ENCODE results near the gene PILRB.
"Not testable (repeated sequence)": the region's sequence is repeated elsewhere in the genome, so short reads cannot be mapped to it uniquely, and the experiment has no call there.

DNA sequence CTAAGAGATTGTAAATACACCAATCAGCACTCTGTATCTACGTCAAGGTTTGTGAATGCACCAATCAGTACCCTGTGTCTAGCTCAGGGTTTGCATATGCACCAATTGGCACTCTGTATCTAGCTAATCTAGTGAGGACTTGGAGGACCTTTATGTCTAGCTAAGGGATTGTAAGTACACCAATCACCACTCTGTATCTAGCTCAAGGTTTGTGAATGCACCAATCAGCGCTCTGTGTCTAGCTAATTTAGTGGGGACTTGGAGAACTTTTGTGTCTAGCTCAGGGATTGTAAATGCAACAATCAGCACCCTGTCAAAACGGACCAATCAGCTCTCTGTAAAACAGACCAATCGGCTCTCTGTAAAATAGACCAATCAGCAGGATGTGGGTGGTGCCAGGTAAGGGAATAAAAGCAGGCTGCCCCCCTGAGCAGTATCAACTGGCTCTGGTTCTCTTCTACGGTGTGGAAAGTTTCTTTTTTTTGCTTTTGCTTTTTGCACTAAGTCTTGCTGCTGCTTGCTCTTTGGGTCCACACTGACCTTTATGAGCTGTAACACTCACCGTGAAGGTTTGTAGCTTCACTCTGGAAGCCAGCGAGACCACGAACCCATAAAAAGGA, 24.4 kb downstream of the PILRB start:
- TF ChIP-seq, protein P1, sequence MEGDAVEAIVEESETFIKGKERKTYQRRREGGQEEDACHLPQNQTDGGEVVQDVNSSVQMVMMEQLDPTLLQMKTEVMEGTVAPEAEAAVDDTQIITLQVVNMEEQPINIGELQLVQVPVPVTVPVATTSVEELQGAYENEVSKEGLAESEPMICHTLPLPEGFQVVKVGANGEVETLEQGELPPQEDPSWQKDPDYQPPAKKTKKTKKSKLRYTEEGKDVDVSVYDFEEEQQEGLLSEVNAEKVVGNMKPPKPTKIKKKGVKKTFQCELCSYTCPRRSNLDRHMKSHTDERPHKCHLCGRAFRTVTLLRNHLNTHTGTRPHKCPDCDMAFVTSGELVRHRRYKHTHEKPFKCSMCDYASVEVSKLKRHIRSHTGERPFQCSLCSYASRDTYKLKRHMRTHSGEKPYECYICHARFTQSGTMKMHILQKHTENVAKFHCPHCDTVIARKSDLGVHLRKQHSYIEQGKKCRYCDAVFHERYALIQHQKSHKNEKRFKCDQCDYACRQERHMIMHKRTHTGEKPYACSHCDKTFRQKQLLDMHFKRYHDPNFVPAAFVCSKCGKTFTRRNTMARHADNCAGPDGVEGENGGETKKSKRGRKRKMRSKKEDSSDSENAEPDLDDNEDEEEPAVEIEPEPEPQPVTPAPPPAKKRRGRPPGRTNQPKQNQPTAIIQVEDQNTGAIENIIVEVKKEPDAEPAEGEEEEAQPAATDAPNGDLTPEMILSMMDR (IDR thresholded peaks at IDR 0.05; ENCODE audit: poor library complexity, severe bottlenecking), result not testable (repeated sequence)
- not testable (repeated sequence) for TF ChIP-seq POLR2AphosphoS5 (IDR thresholded peaks at IDR 0.05); TAF1 (IDR thresholded peaks at IDR 0.05; ENCODE audit: low read depth); EP300 (conservative IDR thresholded peaks at IDR 0.05; ENCODE audit: poor library complexity, severe bottlenecking)
- TF ChIP-seq, protein P2, sequence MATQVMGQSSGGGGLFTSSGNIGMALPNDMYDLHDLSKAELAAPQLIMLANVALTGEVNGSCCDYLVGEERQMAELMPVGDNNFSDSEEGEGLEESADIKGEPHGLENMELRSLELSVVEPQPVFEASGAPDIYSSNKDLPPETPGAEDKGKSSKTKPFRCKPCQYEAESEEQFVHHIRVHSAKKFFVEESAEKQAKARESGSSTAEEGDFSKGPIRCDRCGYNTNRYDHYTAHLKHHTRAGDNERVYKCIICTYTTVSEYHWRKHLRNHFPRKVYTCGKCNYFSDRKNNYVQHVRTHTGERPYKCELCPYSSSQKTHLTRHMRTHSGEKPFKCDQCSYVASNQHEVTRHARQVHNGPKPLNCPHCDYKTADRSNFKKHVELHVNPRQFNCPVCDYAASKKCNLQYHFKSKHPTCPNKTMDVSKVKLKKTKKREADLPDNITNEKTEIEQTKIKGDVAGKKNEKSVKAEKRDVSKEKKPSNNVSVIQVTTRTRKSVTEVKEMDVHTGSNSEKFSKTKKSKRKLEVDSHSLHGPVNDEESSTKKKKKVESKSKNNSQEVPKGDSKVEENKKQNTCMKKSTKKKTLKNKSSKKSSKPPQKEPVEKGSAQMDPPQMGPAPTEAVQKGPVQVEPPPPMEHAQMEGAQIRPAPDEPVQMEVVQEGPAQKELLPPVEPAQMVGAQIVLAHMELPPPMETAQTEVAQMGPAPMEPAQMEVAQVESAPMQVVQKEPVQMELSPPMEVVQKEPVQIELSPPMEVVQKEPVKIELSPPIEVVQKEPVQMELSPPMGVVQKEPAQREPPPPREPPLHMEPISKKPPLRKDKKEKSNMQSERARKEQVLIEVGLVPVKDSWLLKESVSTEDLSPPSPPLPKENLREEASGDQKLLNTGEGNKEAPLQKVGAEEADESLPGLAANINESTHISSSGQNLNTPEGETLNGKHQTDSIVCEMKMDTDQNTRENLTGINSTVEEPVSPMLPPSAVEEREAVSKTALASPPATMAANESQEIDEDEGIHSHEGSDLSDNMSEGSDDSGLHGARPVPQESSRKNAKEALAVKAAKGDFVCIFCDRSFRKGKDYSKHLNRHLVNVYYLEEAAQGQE (IDR thresholded peaks at IDR 0.05; ENCODE audit: borderline replicate concordance), result not testable (repeated sequence)

All from neural cell (in vitro differentiated cells).